DND-41 (cell line): Measurements from ENCODE around the gene NOX5.

Source experiments
- ATAC-seq: fragments of 200-7000 bp; cut with Tn5 transposase; 3 replicates; pipeline ENCODE4 v1.9.1; 2021; ENCODE audit warnings: low read depth; ENCODE audit not compliant: insufficient read depth
- DNase-seq: peaks from one replicate; pipeline ENCODE4 v3.0.0-alpha.2; 2020
- H2AFZ ChIP-seq: 2 replicates; pipeline ENCODE4 v1.6.0; 2012; ENCODE audit warnings: low read depth, low read length
- H3K27ac ChIP-seq: 2 replicates; pipeline ENCODE4 v1.5.1; 2012; ENCODE audit warnings: low read length, inconsistent platforms
- H3K27me3 ChIP-seq: fragments of 200-600 bp; sonication (generic); 2 replicates; pipeline ENCODE4 v1.6.0; 2012; ENCODE audit warnings: low read length, mild to moderate bottlenecking, inconsistent platforms; ENCODE audit not compliant: insufficient read depth, poor library complexity
- H3K36me3 ChIP-seq: 2 replicates; pipeline ENCODE4 v1.5.1; 2012; ENCODE audit warnings: low read length, inconsistent platforms; ENCODE audit not compliant: insufficient read depth
- H3K4me1 ChIP-seq: 2 replicates; pipeline ENCODE4 v1.5.1; 2012; ENCODE audit warnings: mild to moderate bottlenecking, low read length; ENCODE audit not compliant: insufficient read depth
- H3K4me2 ChIP-seq: 2 replicates; pipeline ENCODE4 v1.6.0; 2012; ENCODE audit warnings: mild to moderate bottlenecking, moderate library complexity, low read length, inconsistent platforms; ENCODE audit not compliant: insufficient read depth
- H3K4me3 ChIP-seq, 2 experiments: fragments of 200-600 bp in 1 of 2; shearing (Covaris generic) in 1 of 2; 2 replicates each; pipeline ENCODE4 v1.5.1; 2012 to 2016; ENCODE audit warnings: inconsistent platforms in 2 of 2, low read length in 2 of 2, mild to moderate bottlenecking in 2 of 2, low read depth in 1 of 2, moderate library complexity in 1 of 2
- H3K79me2 ChIP-seq: 2 replicates; pipeline ENCODE4 v1.6.0; 2012; ENCODE audit warnings: low read length, inconsistent platforms; ENCODE audit not compliant: insufficient read depth
- H3K9ac ChIP-seq: 2 replicates; pipeline ENCODE4 v1.6.0; 2012; ENCODE audit warnings: low read depth, mild to moderate bottlenecking, inconsistent platforms, low read length, moderate library complexity
- H3K9me3 ChIP-seq: 2 replicates; pipeline ENCODE4 v1.5.1; 2012; ENCODE audit warnings: low read length, moderate library complexity, mild to moderate bottlenecking, inconsistent platforms; ENCODE audit not compliant: insufficient read depth, severe bottlenecking
- H4K20me1 ChIP-seq: 2 replicates; pipeline ENCODE4 v1.6.0; 2012; ENCODE audit warnings: low read length; ENCODE audit not compliant: insufficient read depth
- EZH2 ChIP-seq: IDR thresholded peaks from 3 replicates; pipeline ENCODE4 v1.6.1; 2012; ENCODE audit warnings: borderline replicate concordance, low read depth, mild to moderate bottlenecking, moderate library complexity, low read length, inconsistent platforms; ENCODE audit not compliant: severe bottlenecking
- TF ChIP-seq, protein P1 (sequence below): IDR thresholded peaks from 2 replicates; pipeline ENCODE4 v1.5.1; 2012; ENCODE audit warnings: borderline replicate concordance, low read length, moderate library complexity, mild to moderate bottlenecking; ENCODE audit not compliant: poor library complexity, severe bottlenecking; ENCODE audit errors: extremely low read depth

The NOX5 gene

GRCh38 chr15:69037977-69038376 is 23.5 kb downstream of the NOX5 start:
- Histone ChIP-seq H3K36me3 (no peaks in the 10 kb centered on the region), H2AFZ (no peak overlapping the region), H3K9me3 (no peaks in the 10 kb centered on the region), H4K20me1 (no peaks in the 10 kb centered on the region), H3K27me3 (no peaks in the 10 kb centered on the region), H3K9ac (no peak overlapping the region), H3K4me2 (no peak overlapping the region), H3K27ac (no peak overlapping the region), H3K4me3 (no peak overlapping the region), H3K79me2 (no peaks in the 10 kb centered on the region), H3K4me1 (no peaks in the 10 kb centered on the region)
- DNase-seq, result no peak
- TF ChIP-seq, protein P1, sequence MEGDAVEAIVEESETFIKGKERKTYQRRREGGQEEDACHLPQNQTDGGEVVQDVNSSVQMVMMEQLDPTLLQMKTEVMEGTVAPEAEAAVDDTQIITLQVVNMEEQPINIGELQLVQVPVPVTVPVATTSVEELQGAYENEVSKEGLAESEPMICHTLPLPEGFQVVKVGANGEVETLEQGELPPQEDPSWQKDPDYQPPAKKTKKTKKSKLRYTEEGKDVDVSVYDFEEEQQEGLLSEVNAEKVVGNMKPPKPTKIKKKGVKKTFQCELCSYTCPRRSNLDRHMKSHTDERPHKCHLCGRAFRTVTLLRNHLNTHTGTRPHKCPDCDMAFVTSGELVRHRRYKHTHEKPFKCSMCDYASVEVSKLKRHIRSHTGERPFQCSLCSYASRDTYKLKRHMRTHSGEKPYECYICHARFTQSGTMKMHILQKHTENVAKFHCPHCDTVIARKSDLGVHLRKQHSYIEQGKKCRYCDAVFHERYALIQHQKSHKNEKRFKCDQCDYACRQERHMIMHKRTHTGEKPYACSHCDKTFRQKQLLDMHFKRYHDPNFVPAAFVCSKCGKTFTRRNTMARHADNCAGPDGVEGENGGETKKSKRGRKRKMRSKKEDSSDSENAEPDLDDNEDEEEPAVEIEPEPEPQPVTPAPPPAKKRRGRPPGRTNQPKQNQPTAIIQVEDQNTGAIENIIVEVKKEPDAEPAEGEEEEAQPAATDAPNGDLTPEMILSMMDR, result no peak
- no peak for TF ChIP-seq EZH2
- ATAC-seq, result no peak

DNA sequence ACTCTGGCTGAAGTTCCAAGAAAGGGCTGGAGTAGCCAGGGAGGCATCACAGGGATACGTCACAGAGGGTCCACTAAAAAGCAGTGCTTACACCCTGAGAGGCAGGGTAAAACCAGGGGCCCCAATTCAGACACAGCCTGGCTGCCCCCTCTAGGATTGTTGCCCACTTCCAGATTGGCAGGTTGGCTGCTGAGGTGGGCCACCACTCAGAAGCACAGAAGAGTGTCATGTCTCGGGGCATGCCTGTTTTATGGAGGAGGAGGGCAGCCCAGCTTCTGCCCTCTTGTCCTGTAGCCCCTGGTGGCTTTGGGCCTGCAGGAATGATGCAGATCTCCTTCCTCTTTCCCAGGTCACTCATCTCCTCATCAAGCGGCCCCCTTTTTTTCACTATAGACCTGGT is 24.0 kb downstream of the NOX5 start:
- Histone ChIP-seq H3K9me3 (no peaks in the 10 kb centered on the region), H3K4me3 (no peak overlapping the region), H3K9ac (no peak overlapping the region), H4K20me1 (no peaks in the 10 kb centered on the region), H3K27me3 (no peaks in the 10 kb centered on the region), H3K27ac (no peak overlapping the region), H3K4me2 (no peak overlapping the region), H3K4me1 (no peaks in the 10 kb centered on the region), H2AFZ (no peak overlapping the region), H3K36me3 (no peaks in the 10 kb centered on the region), H3K79me2 (no peaks in the 10 kb centered on the region)
- TF ChIP-seq, protein P1, result no peak
- TF ChIP-seq EZH2, result no peak
- ATAC-seq (no peak), DNase-seq (no peak)

- Histone ChIP-seq H3K4me1 (no peaks in the 10 kb centered on the region), H3K4me2 (no peak overlapping the region), H3K27me3 (no peaks in the 10 kb centered on the region), H3K27ac (no peak overlapping the region), H3K36me3 (no peaks in the 10 kb centered on the region), H3K9ac (no peak overlapping the region), H2AFZ (no peak overlapping the region), H3K4me3 (no peak overlapping the region), H4K20me1 (no peaks in the 10 kb centered on the region), H3K79me2 (no peaks in the 10 kb centered on the region), H3K9me3 (no peaks in the 10 kb centered on the region)
- TF ChIP-seq, protein P1, result no peak
- no peak for TF ChIP-seq EZH2
- DNase-seq, result no peak
- no peak for ATAC-seq
Measured at GRCh38 chr15:69039516-69040225, 25.2 kb downstream of the NOX5 start.

GRCh38 chr15:69042531-69042930 is 28.0 kb downstream of the NOX5 start:
- DNase-seq (no peak), ATAC-seq (no peak)
- Histone ChIP-seq H3K79me2 (no peaks in the 10 kb centered on the region), H3K27ac (no peak overlapping the region), H3K36me3 (no peaks in the 10 kb centered on the region), H2AFZ (no peak overlapping the region), H3K9ac (no peak overlapping the region), H4K20me1 (no peaks in the 10 kb centered on the region; the same call in 1 of the 2 replicates), H3K9me3 (no peaks in the 10 kb centered on the region), H3K4me3 (no peak overlapping the region), H3K27me3 (peaks cover 6% of the 10 kb centered on the region), H3K4me2 (no peak overlapping the region), H3K4me1 (no peaks in the 10 kb centered on the region)
- TF ChIP-seq, protein P1, result no peak
- TF ChIP-seq EZH2, result no peak
